NCI-H2081 treated with DMSO at 0.1 percent for 48 hours (cell line): ENCODE measurements around the gene TMEM62.
"Not testable (repeated sequence)": the region's sequence is repeated elsewhere in the genome, so short reads cannot be mapped to it uniquely, and the experiment has no call there.

Experiments used
- DNase-seq: peaks from one replicate; lab custom pipeline; 2025; lab: John Stamatoyannopoulos, UW

TMEM62 gene

GRCh38 chr15:43177147-43177546, 43.8 kb downstream of the TMEM62 start:
- DNase-seq, result not testable (repeated sequence)

DNA sequence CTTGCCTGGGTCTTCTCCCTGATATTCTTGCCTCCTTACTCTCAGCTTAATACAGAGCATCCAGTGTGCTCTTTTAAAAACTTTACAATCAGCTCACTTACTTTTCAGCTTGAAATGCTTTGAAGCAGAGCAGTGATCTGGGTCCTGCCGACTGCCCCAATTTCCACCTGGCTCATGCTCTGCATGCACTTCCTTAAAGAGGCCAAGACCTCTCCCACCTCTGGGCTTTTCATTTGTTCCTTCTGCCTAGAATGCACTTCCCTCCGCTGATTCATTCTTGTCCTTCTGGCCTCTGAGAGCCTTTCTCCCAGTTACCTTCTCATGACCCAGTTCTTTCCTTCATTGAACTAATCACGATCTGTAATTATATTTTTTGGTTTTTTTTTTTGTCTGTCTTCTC, 49.9 kb downstream of the TMEM62 start:
- DNase-seq, result no peak

GRCh38 chr15:43184407-43185124, 51.2 kb downstream of the TMEM62 start:
- DNase-seq, result no peak

DNA sequence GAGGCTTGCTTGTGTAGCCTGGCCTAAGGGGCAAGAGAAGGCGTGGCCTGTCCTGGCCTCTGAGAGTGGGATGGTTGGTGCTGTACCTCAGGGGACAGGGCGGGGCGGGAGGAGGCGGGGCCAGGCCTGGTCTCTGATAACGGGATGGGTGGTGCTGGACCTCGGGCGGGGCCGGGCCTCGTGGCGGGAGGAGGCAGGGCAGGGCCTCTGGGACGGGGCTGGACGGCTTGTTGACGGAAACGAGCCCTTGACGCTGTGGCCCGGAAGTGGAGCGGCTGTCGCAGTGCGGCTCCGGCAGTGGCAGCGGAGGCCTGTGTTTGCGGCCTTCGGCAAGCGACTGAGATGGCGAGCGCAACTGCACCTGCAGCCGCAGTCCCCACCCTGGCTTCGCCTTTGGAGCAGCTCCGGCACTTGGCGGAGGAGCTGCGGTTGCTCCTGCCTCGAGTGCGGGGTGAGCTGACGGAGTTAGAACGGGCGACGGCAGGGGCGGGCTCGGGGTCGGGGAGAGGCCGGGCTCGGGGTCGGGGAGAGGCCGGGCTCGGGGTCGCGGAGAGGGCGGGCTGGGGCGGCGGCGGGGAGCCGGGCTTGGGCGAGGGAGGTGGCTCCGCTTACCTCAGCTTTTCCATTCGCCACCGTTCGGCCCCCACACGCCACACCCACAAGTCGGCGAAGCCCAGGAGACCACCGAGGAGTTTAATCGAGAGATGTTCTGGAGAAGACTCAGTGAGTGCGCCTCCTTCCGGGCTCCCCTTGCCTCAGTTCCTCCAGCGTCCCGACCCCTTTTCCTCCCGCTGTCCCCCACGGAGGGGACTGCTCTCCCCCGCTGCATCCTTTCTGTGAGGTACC, 52.0 kb downstream of the TMEM62 start, which contains the start of gene CCNDBP1:
TSS of gene CCNDBP1 (plus strand) at position 247 of the 846 bp plus-strand sequence. CDS start at position 343, 96 bp downstream.
- no peak for DNase-seq

DNA sequence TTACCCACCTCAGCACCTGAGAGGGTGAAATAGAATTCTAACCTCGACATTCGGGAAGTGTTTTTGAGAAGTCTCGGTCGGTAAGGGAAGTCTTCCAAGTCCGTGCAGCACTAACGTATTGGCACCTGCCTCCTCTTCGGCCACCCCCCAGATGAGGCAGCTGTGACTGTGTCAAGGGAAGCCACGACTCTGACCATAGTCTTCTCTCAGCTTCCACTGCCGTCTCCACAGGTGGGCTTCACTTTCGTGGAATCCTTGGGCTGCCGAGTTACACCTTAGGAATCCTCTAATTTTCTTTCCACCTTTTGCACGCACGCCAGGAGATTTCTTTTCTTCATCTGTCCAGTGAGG, 52.6 kb downstream of the TMEM62 start:
- DNase-seq, result no peak

GRCh38 chr15:43187544-43188155, 54.3 kb downstream of the TMEM62 start:
- peak; percentile 34 for DNase-seq

DNA sequence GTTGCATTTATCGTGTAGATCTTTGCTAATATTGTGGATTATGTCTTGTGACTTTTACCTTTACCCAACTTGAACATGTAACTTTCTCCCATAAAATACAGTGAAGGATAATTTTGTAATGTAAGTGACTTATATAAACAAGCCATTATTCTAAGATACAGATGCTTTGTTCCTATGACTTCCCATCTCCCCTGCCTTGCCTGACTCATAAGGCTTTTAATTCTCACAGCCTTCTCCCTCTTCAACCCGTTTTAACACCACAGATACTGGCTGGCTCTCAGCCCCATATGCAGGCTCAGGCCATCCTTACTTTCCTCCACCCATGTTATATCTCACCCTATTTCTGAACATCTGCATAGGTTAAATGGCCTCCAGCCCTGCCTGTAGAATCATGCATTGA, 55.9 kb downstream of the TMEM62 start:
- no peak for DNase-seq

GRCh38 chr15:43190178-43190577, 56.8 kb downstream of the TMEM62 start:
- DNase-seq, result no peak

DNA sequence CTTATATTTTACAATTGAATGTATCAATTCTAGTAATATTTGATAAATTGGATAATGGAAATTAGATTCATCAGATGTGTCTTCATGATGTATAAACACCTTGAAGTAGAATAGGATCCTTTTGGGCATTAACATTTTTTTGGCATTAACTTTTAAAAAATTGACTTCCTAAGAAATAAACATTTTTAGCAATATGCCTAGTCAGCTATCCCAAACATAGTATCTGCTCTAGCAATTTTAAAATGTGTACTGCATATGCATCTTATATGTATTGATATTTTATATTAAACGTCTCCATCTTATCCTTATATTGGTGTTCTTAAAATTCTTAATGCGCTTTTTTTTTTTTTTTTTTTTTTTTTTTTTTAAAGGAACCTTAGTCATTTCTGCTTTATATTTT, 60.3 kb downstream of the TMEM62 start:
- no peak for DNase-seq

DNA sequence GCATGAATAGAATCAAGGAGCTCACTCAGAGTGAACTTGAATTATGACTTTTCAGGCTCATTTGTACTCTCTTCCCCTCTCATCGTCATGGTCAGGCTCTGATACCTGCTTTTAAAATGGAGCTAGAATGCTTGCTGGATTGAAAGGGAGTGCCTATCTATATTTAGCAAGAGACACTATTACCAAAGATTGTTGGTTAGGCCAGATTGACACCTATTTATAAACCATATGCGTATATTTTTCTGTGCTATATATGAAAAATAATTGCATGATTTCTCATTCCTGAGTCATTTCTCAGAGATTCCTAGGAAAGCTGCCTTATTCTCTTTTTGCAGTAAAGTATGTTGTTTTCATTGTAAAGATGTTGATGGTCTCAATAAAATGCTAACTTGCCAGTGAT, 61.4 kb downstream of the TMEM62 start:
- no peak for DNase-seq

GRCh38 chr15:43196760-43197548, 63.6 kb downstream of the TMEM62 start:
- DNase-seq, result no peak

- DNase-seq, result not testable (repeated sequence)
Measured at GRCh38 chr15:43197773-43198172, 64.4 kb downstream of the TMEM62 start.

DNA sequence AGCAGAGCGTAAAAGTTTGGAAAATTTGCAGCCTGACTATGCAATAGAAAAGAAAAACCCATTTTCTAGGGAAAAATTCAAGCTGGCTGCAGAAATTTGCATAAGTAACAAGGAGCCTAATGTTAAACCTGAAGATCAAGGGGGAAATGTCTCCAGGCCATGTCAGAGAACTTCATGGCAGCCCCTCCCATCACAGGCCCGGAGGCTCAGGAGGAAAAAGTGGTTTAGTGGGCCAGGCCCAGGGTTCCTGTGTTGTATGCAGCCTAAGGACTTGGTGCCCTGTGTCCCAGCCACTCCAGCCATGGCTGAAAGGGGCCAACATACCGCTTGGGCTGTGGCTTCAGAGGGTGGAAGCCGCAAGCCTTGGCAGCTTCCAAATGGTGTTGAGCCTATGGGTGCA, 65.2 kb downstream of the TMEM62 start:
- DNase-seq, result not testable (repeated sequence)

DNA sequence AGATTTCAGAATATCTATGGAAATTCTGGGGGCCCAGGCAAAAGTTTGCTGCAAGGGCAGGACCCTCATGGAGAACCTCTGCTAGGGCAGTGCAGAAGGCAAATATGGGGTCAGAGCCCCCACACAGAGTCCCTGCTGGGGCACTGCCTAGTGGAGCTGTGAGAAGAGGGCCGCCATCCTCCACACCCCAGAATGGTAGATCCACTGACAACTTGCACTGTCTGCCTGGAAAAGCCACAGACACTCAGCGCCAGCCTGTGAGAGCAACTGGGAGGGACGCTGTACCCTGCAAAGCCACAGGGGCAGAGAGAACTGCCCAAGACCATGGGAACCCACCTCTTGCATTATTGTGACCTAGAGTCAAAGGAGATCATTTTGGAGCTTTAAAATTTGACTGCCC, 65.6 kb downstream of the TMEM62 start:
- no peak for DNase-seq

- no peak for DNase-seq
Measured at GRCh38 chr15:43199945-43200488, 66.6 kb downstream of the TMEM62 start.

GRCh38 chr15:43204016-43204901, 70.9 kb downstream of the TMEM62 start:
- no peak for DNase-seq

DNA sequence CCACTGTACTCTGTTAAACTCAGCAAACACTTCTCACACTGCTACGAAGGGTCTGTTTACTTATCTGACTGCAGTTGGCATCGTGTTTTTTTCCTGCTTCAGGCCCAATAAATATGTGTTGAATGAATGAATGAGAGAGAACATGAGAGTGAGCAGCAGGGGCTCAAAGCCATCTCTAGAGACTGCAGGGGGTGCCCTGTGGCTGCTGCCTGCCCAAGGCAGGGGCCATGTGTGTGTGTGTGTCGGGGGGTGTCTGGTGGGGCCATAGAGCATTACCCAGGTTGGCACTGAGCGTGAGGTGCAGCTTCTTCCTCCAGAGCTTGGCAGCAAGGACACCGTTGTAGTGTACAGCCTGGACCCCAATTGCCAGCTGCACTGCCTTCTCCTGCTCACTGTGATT, 72.7 kb downstream of the TMEM62 start:
- DNase-seq, result no peak

- DNase-seq, result no peak
Measured at GRCh38 chr15:43207024-43207423, 73.6 kb downstream of the TMEM62 start.

GRCh38 chr15:43208052-43209002, 74.9 kb downstream of the TMEM62 start:
- no peak for DNase-seq
